WTC11 (cell line): ENCODE measurements around the gene DNAJC6.
"Not testable (repeated sequence)": the region's sequence is repeated elsewhere in the genome, so short reads cannot be mapped to it uniquely, and the experiment has no call there.

Experiments used
- ATF1 ChIP-seq: sonication (generic); formaldehyde crosslinking; IDR thresholded peaks from 2 replicates; pipeline ENCODE4 v1.8.1; 2023; ENCODE audit warnings: mild to moderate bottlenecking, moderate library complexity, missing genetic modification reagents
- ATF3 ChIP-seq: sonication (generic); formaldehyde crosslinking; conservative IDR thresholded peaks from 2 replicates; pipeline ENCODE4 v1.8.1; 2022; ENCODE audit warnings: mild to moderate bottlenecking, missing genetic modification reagents
- CTCF ChIP-seq: fragments of 200-600 bp; IDR thresholded peaks from 2 replicates; pipeline ENCODE4 v1.8.0; 2022; ENCODE audit warnings: antibody characterized with exemption
- ESRRA ChIP-seq: sonication (generic); formaldehyde crosslinking; IDR thresholded peaks from 2 replicates; pipeline ENCODE4 v1.8.1; 2022; ENCODE audit warnings: mild to moderate bottlenecking, missing genetic modification reagents, borderline replicate concordance
- MAX ChIP-seq: sonication (generic); formaldehyde crosslinking; IDR thresholded peaks from 2 replicates; pipeline ENCODE4 v1.8.0; 2022; ENCODE audit warnings: mild to moderate bottlenecking, missing genetic modification reagents
- NR2C2 ChIP-seq: sonication (generic); formaldehyde crosslinking; IDR thresholded peaks from 2 replicates; pipeline ENCODE4 v1.8.0; 2022; ENCODE audit warnings: mild to moderate bottlenecking, missing genetic modification reagents
- RORB ChIP-seq: fragments of 250-450 bp; sonication (Bioruptor Pico); IDR thresholded peaks from 2 replicates; pipeline ENCODE4 v1.9.0; 2021; ENCODE audit warnings: mild to moderate bottlenecking
- USF1 ChIP-seq: sonication (generic); formaldehyde crosslinking; IDR thresholded peaks from 2 replicates; pipeline ENCODE4 v1.8.0; 2022; ENCODE audit warnings: mild to moderate bottlenecking, missing genetic modification reagents
- USF2 ChIP-seq: sonication (generic); formaldehyde crosslinking; IDR thresholded peaks from 2 replicates; pipeline ENCODE4 v1.8.1; 2023; ENCODE audit warnings: mild to moderate bottlenecking, missing genetic modification reagents, moderate library complexity
- ZNF263 ChIP-seq: sonication (generic); formaldehyde crosslinking; IDR thresholded peaks from 2 replicates; pipeline ENCODE4 v1.8.1; 2022; ENCODE audit warnings: low read depth, mild to moderate bottlenecking, moderate library complexity, missing genetic modification reagents
- TF ChIP-seq, protein P1 (sequence below): sonication (generic); formaldehyde crosslinking; IDR thresholded peaks from 2 replicates; pipeline ENCODE4 v1.8.0; 2023; ENCODE audit warnings: missing genetic modification reagents
- TF ChIP-seq, protein P2 (sequence below): sonication (generic); formaldehyde crosslinking; IDR thresholded peaks from 2 replicates; pipeline ENCODE4 v1.8.1; 2023; ENCODE audit warnings: mild to moderate bottlenecking, missing genetic modification reagents, borderline replicate concordance

- TF ChIP-seq CTCF; ATF1 (CRISPR knock-in tag); ATF3 (CRISPR knock-in tag); ESRRA (CRISPR knock-in tag); USF2 (CRISPR knock-in tag); USF1 (CRISPR knock-in tag); NR2C2 (CRISPR knock-in tag); RORB (CRISPR knock-in tag); ZNF263 (CRISPR knock-in tag); MAX (CRISPR knock-in tag): not testable (repeated sequence)
- TF ChIP-seq, protein P1, sequence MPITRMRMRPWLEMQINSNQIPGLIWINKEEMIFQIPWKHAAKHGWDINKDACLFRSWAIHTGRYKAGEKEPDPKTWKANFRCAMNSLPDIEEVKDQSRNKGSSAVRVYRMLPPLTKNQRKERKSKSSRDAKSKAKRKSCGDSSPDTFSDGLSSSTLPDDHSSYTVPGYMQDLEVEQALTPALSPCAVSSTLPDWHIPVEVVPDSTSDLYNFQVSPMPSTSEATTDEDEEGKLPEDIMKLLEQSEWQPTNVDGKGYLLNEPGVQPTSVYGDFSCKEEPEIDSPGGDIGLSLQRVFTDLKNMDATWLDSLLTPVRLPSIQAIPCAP, result not testable (repeated sequence)
- TF ChIP-seq, protein P2, sequence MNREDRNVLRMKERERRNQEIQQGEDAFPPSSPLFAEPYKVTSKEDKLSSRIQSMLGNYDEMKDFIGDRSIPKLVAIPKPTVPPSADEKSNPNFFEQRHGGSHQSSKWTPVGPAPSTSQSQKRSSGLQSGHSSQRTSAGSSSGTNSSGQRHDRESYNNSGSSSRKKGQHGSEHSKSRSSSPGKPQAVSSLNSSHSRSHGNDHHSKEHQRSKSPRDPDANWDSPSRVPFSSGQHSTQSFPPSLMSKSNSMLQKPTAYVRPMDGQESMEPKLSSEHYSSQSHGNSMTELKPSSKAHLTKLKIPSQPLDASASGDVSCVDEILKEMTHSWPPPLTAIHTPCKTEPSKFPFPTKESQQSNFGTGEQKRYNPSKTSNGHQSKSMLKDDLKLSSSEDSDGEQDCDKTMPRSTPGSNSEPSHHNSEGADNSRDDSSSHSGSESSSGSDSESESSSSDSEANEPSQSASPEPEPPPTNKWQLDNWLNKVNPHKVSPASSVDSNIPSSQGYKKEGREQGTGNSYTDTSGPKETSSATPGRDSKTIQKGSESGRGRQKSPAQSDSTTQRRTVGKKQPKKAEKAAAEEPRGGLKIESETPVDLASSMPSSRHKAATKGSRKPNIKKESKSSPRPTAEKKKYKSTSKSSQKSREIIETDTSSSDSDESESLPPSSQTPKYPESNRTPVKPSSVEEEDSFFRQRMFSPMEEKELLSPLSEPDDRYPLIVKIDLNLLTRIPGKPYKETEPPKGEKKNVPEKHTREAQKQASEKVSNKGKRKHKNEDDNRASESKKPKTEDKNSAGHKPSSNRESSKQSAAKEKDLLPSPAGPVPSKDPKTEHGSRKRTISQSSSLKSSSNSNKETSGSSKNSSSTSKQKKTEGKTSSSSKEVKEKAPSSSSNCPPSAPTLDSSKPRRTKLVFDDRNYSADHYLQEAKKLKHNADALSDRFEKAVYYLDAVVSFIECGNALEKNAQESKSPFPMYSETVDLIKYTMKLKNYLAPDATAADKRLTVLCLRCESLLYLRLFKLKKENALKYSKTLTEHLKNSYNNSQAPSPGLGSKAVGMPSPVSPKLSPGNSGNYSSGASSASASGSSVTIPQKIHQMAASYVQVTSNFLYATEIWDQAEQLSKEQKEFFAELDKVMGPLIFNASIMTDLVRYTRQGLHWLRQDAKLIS (CRISPR knock-in tag), result not testable (repeated sequence)
These were observed 146.3 kb downstream of the DNAJC6 start for GRCh38 chr1:65455678-65456077.
